G401.6 (cell line): ENCODE data around the gene DERL3.

Experiments
- FAIRE-seq: peaks from 2 replicates; lab custom pipeline; 2012; peaks lifted over from hg19 to GRCh38; lab: Jason Lieb, UNC

The DERL3 gene

GRCh38 chr22:23831261-23831660, 7.5 kb downstream of the DERL3 start:
- no peak for FAIRE-seq

GRCh38 chr22:23829845-23830372, 8.9 kb downstream of the DERL3 start:
- FAIRE-seq: no peak

GRCh38 chr22:23828800-23829680, 9.8 kb downstream of the DERL3 start:
- no peak for FAIRE-seq

GRCh38 chr22:23827351-23827995, 11.3 kb downstream of the DERL3 start:
- FAIRE-seq: no peak

GRCh38 chr22:23826510-23827350, 12.1 kb downstream of the DERL3 start:
- no peak for FAIRE-seq

GRCh38 chr22:23825246-23825905, 13.4 kb downstream of the DERL3 start:
- no peak for FAIRE-seq

- FAIRE-seq: no peak
Observed at GRCh38 chr22:23824476-23825245, 14.1 kb downstream of the DERL3 start.

- FAIRE-seq: no peak
Observed at GRCh38 chr22:23823331-23823791, 15.4 kb downstream of the DERL3 start.

- no peak for FAIRE-seq
Observed at GRCh38 chr22:23822101-23822671, 16.6 kb downstream of the DERL3 start.

- FAIRE-seq: no peak
Observed at GRCh38 chr22:23820748-23821211, 18.0 kb downstream of the DERL3 start.

- no peak for FAIRE-seq
Observed at GRCh38 chr22:23818541-23818940, 20.3 kb downstream of the DERL3 start.

GRCh38 chr22:23817146-23817545, 21.7 kb downstream of the DERL3 start:
- FAIRE-seq: no peak

- FAIRE-seq: no peak
Observed at GRCh38 chr22:23816156-23816976, 22.4 kb downstream of the DERL3 start.

GRCh38 chr22:23815541-23816155, 23.2 kb downstream of the DERL3 start:
- FAIRE-seq: no peak

- no peak for FAIRE-seq
Observed at GRCh38 chr22:23812378-23812777, 26.4 kb downstream of the DERL3 start.

- FAIRE-seq: no peak
Observed at GRCh38 chr22:23806837-23807236, 32.0 kb downstream of the DERL3 start.

- no peak for FAIRE-seq
Observed at GRCh38 chr22:23804781-23805291, 34.0 kb downstream of the DERL3 start.

GRCh38 chr22:23803001-23803819, 35.6 kb downstream of the DERL3 start:
- FAIRE-seq: no peak
